GM21447 (cell line): ENCODE results near the gene PTPRG.
"Not testable (repeated sequence)": the region's sequence is repeated elsewhere in the genome, so short reads cannot be mapped to it uniquely, and the experiment has no call there.

Experiments used
- ATAC-seq: cut with Tn5 transposase; IDR thresholded peaks from one replicate; pipeline ENCODE4 v1.9.1; 2021; ENCODE audit not compliant: unreplicated experiment

The PTPRG gene

GRCh38 chr3:61682671-61683548 lies 121.5 kb downstream of the PTPRG start:
- ATAC-seq: no peak

DNA sequence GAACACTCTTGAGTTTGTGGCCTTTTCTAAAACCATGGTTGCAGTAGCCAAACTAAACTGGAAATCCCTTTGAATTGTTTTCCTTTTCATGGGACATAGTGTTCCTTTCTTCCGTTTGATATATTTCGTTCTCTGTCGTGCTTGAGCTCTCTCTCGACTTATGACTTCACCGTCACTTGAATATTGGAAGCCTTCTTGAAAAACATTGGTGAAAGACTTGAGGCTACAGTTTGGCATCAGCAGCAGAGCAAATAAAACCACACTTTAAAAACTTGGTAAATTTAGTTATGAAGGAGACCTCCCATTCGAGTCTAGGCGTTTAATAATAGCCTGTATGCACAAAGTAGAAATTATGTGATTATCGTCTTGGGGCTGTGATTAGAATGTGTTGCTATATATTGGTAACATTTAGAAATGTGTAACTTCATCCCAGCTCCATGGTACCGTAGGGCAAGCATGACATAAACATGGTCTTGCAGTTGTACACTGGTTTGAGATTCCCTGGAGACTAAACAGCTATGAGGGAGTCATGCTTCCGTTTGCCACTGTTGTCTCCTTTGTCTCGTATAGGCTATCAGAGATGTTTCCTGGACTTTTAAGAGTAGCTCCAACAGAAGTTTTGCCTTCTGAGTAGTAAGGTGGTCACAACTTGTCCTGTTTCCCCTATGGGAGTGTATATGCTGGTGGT lies 122.3 kb downstream of the PTPRG start:
- no peak for ATAC-seq

GRCh38 chr3:61684386-61684785 lies 123.0 kb downstream of the PTPRG start:
- no peak for ATAC-seq

GRCh38 chr3:61685755-61686154 lies 124.4 kb downstream of the PTPRG start:
- no peak for ATAC-seq

GRCh38 chr3:61686228-61686648 lies 124.9 kb downstream of the PTPRG start:
- no peak for ATAC-seq

GRCh38 chr3:61687206-61687605 lies 125.8 kb downstream of the PTPRG start:
- no peak for ATAC-seq

- ATAC-seq: no peak
Measured at GRCh38 chr3:61687663-61688306, 126.4 kb downstream of the PTPRG start.

GRCh38 chr3:61688307-61688984 lies 127.1 kb downstream of the PTPRG start:
- ATAC-seq: no peak

DNA sequence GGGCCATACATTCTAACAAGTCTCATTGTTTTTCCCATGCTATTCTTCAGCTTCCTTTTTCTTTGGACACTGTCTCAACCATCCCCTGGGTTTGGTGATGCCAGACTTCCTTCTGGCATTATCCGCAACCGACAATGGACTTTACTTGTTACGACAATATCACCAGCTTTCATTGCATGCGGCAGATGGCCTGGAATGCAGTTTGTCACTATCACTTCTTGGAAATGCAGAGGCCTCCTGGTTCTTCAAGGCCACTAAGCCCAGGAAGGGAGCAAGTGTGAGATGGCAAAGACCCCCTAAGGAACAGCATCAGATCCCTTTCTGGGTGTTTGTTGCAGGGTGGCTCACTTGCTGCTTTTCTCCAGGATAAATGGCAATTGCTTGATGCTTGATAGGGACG lies 128.6 kb downstream of the PTPRG start:
- ATAC-seq: no peak

DNA sequence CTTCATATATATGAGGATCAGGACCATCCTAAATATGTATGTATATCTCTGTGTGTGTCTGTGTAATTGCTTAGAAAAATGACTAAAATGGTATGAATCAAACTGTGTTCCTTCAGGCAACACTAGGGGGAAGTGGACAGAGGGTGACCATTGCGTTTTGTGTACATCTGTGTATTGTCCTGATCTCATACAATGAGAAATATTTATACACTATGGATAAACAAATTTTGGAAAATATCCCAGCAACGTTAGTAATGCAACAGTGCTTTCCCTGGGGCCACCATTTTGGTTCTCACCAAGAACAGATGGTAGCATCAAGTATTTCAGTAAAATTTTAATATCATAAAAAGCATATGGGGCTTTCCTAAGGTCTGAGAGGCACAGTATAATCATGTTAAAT lies 130.1 kb downstream of the PTPRG start:
- ATAC-seq: no peak

- no peak for ATAC-seq
Measured at GRCh38 chr3:61697301-61697700, 135.9 kb downstream of the PTPRG start.

DNA sequence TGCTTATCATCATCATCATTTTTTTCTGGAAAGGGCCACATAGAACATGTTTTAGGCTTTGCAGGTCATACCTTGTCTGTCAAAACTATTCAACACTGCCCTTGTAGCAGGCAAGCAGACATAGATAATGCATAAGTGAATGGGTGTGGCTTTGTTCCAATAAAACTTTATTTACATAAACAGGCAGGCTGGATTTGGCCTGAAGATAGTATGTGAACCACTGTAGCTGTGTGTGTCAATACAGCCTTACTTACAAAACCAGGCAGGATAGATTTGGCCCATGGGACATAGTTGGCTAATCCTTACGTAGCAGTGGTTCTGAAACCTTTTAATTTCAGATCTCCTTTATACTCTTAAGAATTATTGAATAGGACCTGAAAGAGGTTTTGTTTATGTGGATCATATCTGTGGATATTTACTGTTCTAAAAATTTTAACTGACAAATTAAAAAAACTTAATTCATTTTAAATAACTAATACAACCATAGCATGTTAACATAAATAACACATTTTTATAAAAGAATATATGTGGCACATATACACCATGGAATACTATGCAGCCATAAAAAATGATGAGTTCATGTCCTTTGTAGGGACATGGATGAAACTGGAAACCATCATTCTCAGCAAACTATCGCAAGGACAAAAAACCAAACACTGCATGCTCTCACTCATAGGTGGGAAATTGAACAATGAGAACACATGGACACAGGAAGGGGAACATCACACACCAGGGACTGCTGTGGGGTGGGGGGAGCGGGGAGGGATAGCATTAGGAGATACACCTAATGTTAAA lies 137.1 kb downstream of the PTPRG start:
- not testable (repeated sequence) for ATAC-seq

- no peak for ATAC-seq
Measured at GRCh38 chr3:61699622-61700021, 138.3 kb downstream of the PTPRG start.

DNA sequence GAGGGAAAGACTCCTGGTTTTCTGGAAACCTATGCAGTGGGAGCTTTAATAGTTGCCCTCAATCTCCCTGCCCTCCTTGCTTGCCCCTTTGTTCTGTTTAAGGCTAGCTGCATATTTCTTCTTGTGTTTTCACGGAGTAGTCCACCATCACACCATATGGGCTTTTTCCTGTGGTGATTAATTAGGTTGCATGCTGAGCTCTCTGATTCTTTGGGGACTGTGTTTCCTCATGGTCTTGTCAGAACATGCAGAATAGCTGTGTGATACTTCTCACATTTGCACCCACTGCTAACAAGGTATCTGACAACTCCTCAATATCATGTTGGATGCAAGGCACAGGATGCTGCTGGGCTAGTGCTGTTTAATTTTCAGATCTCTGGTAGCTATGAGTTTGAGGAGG lies 139.6 kb downstream of the PTPRG start:
- no peak for ATAC-seq

GRCh38 chr3:61702453-61702852 lies 141.1 kb downstream of the PTPRG start:
- no peak for ATAC-seq

DNA sequence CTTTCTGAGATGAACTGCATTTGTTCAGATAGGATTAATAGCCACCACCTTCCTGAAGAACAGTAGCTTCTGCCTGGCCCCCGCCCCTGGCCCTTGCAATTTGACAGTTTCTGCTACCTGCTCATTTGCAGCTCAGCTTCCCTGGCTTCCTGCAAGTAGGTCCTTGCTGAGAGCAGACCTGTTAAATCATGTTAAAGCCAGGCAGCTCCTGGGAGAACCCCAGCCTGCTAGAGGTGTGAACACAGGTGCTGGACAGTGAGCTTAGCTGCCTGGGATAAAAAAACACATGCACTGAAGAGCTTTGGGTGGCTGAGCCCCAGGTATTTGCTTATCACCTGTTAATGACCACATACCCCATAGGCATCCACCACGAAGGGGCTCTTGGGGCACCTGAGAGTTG lies 143.4 kb downstream of the PTPRG start:
- no peak for ATAC-seq

- ATAC-seq: no peak
Measured at GRCh38 chr3:61707492-61707891, 146.1 kb downstream of the PTPRG start.

DNA sequence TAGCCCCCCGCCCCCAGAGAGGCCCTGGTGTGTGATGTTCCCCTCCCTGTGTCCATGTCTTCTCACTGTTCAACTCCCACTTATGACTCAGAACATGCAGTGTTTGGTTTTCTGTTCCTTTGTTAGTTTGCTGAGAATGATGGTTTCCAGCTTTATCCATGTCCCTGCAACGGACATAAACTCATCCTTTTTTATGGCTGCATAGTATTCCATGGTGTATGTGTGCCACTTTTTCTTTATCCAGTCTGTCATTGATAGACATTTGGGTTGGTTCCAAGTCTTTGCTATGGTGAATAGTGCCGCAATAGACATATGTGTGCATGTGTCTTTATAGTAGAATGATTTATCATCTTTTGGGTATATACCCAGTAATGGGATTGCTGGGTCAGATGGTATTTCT lies 149.5 kb downstream of the PTPRG start:
- not testable (repeated sequence) for ATAC-seq

- ATAC-seq: no peak
Measured at GRCh38 chr3:61714225-61714624, 152.9 kb downstream of the PTPRG start.

DNA sequence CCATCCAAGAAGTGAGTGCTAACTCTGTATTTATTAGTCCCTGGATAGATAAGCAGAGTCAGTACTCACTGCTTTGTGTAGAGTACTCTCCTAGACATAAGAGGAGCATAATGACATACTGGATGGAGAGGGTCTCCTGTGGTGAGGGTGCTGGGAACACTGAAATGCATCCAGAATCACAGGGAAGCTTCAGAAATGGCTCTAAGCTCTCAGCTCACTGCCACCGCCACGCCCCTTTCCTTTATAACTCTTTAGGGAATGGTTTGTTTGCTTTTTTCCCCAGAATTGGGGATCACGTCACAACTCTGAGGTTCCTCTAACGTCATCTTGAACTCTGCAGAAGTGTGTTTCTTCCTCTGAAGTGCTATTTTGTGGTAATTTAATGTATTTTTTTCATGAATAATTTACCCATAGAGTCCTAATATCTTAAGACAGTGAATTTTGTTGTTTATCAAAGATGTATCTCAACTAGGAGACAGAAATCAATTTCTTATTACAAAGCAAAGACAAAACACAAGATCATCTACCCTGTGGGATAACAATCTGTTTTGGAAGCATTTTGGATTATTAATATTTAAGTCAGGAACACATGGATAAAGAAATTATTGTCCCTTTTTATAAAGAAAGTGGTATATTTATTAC lies 154.6 kb downstream of the PTPRG start:
- ATAC-seq: no peak
